HG02763 (cell line): ENCODE results near the gene ADGRB2.

ENCODE experiments used
- ATAC-seq: cut with Tn5 transposase; IDR thresholded peaks from one replicate; pipeline ENCODE4 v1.9.1; 2021; ENCODE audit warnings: mild to moderate bottlenecking, moderate library complexity; ENCODE audit not compliant: unreplicated experiment

ADGRB2 gene

GRCh38 chr1:31764312-31765040, at the start of gene ADGRB2:
TSS of gene ADGRB2 (minus strand) at chr1:31764340. CDS start at chr1:31757221, 7,119 bp downstream.
- no peak for ATAC-seq

GRCh38 chr1:31812158-31812829, 48.2 kb upstream of the ADGRB2 start:
- no peak for ATAC-seq

GRCh38 chr1:31811605-31812004, 47.5 kb upstream of the ADGRB2 start:
- ATAC-seq, result no peak

GRCh38 chr1:31809698-31810097, 45.6 kb upstream of the ADGRB2 start:
- no peak for ATAC-seq

- ATAC-seq, result no peak
These were observed 43.3 kb upstream of the ADGRB2 start for GRCh38 chr1:31807273-31808048.

- no peak for ATAC-seq
These were observed 41.2 kb upstream of the ADGRB2 start for GRCh38 chr1:31805318-31805717.

GRCh38 chr1:31804098-31804497, 40.0 kb upstream of the ADGRB2 start:
- ATAC-seq, result no peak

- ATAC-seq, result no peak
These were observed 39.5 kb upstream of the ADGRB2 start for GRCh38 chr1:31803610-31804009.

GRCh38 chr1:31802190-31803150, 38.3 kb upstream of the ADGRB2 start:
- no peak for ATAC-seq

GRCh38 chr1:31801458-31801857, 37.3 kb upstream of the ADGRB2 start:
- ATAC-seq, result no peak

- no peak for ATAC-seq
These were observed 36.5 kb upstream of the ADGRB2 start for GRCh38 chr1:31800674-31800967.

GRCh38 chr1:31799895-31800673, 35.9 kb upstream of the ADGRB2 start:
- ATAC-seq, result no peak

- ATAC-seq, result no peak
These were observed 35.2 kb upstream of the ADGRB2 start for GRCh38 chr1:31799196-31799894.

- ATAC-seq, result no peak
These were observed 34.5 kb upstream of the ADGRB2 start for GRCh38 chr1:31798433-31799195.

- ATAC-seq, result no peak
These were observed 33.9 kb upstream of the ADGRB2 start for GRCh38 chr1:31798086-31798432.

GRCh38 chr1:31797216-31797615, 33.1 kb upstream of the ADGRB2 start:
- no peak for ATAC-seq

GRCh38 chr1:31796707-31797106, 32.6 kb upstream of the ADGRB2 start:
- ATAC-seq, result no peak

GRCh38 chr1:31795801-31796621, 31.9 kb upstream of the ADGRB2 start:
- ATAC-seq, result no peak
